Measurements from ENCODE around the gene FILIP1.

DNA sequence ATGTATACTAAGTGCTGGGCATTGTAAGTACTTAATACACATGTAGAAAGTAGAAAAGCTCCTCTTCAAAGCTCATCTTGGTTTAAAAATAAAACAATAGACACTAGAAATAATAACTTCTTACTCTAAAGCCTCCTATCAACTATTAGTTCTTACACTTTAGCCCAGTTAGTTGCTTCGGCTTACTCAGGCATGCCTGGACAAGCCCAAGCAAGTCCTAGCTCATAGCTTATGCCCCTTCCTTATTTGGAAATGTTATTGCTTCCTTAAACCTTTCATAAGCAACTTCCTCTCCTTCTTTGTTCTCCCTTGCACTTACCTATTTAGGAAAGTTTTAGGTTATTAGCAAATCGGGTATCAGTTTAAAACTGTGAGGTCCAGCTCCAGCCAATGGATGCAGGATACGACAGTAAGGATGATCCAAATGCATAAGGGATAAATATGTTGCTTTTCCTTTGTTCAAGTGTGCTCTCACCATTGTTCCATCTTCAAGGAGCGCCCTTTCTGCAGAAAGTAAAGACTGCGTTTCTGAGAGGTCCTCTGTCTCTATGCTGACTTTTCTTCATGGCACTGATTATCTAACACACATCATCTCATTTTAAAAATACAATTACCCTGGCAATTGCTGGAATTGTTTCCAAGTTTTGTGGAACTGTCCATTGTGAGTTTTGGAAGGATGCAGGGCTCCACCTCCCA, 221.3 kb downstream of the FILIP1 start:
- no peak for TF ChIP-seq POLR2A (IDR thresholded peaks at IDR 0.05; ENCODE audit: low read length)
- TF ChIP-seq MYC (IDR thresholded peaks at IDR 0.05; ENCODE audit: borderline replicate concordance, low read length): no peak
- TF ChIP-seq JUNB (IDR thresholded peaks at IDR 0.05): no peak
- no peak for TF ChIP-seq KDM1A (IDR thresholded peaks at IDR 0.05; ENCODE audit: low read depth)

All from A549 (cell line).